ENCODE measurements around the gene BAZ1A. TPM values are rescaled to one million over a fixed set of nuclear protein-coding genes. Genes with fewer than 3 reads are reported as not detected.
A peak's percentile ranks its signal among the peaks of the same experiment; 100 is the strongest.

BAZ1A gene
- total and polyA plus RNA-seq, 9 of the 15 experiments (the other 6 are each of a cell fraction or from before 2014, with no cell fraction given): 22.0 to 71.2 (median 39.1) TPM

DNA sequence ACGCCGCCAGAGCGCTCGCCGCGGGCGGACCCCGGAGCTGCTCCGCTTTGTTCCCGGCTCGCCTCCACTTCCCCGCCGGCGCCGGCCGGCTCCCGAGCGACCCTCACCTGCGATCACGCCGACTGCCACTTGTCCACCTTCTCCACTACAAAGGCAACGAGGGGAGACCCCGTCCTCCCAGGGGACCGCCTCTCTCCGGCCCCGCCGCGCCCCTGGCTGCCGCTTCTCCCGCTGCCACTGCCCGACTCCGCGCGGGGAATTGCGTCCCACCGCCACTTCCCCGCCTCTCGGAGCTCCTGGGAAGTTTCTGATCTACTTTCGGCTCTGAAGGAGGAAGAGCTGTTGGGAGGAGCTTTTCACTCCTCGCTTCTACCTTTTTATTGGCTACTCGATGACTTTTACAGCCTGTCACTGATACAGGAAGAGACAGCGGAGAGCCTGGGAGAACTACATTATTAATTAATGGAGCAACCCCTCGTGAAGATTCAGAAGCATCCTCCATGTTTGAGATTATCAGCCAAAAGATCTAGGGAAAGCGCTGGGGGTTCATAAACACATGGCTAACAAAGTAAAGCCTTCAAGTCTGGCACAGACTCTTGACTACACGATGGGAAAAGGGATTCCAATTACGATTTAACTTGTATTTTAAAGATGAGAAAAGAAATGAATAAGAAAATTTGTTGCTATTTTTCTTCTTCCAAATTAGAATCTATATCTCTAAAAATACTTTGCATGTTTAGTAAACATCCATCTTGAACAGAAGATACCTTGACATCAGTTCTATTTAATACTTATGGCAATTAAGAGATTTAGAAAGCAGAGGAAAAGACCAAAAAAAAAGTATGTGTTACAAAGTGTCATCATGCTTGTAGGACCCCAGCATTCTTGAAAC, at the start of gene BAZ1A (continued):
- TF ChIP-seq, protein P1, sequence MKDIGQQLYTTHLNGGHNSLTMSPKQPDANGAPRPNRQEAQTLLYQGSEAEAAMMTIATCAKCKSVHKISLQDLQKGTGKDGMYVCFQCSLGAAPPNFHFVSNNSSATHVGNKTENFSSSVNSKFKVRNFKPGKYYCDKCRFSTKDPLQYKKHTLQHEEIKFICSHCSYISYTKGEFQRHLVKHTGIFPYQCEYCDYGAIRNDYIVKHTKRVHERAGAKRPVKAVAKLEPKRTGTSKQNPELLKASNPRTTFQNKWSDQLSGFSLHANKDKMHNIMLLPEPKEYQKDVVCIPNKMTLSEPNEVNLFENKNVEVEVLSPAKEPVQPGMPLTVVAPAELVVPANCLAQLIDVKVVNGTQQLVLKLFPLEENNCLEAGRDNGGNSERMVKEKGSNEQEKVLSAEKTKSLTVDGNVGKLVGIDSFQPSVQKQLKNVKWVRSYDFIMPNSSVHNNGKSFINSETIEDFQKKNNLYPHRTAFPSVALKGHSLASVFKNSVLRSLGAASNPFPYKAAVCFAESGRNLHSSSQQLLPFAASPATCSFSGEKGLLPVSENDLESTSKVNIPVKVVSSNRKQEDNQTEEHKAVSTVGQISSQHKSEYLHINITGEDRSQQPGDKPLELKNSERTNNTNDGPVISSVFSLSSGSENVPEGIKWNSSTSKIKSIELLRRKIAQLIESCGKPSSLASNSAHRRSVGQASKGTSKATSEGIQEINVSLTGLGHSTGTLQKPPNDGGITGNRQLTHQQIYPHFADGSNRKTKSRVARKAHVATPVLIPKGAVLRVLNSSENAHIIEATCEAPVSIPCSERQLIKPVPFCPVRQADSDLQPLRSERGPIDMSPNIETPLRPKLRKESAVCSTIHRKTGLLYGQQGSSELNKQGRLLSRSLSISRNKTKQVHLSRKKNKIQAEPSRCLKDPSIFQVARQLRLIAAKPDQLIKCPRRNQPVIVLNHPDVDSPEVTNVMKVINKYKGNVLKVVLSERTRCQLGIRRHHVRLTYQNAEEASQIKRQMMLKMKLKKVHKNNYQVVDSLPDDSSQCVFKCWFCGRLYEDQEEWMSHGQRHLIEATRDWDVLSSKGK (CRISPR knock-in tag; IDR thresholded peaks at IDR 0.05): no peak
- TF ChIP-seq CCNT2 (IDR thresholded peaks at IDR 0.05; ENCODE audit: borderline replicate concordance, extremely low read depth, insufficient read length, low read depth, low read length): peak; percentile 4
- no peak; the same call in 1 of the 2 replicates for TF ChIP-seq NFATC3 (IDR thresholded peaks at IDR 0.05)
- no peak for TF ChIP-seq ZNF143 (CRISPR knock-in tag; IDR thresholded peaks at IDR 0.05)
- no peak for TF ChIP-seq ZNF551 (CRISPR knock-in tag; IDR thresholded peaks at IDR 0.05)
- TF ChIP-seq NFE2L1 (tag; IDR thresholded peaks at IDR 0.05; ENCODE audit: borderline replicate concordance, low read depth): no peak
- TF ChIP-seq, protein P2, sequence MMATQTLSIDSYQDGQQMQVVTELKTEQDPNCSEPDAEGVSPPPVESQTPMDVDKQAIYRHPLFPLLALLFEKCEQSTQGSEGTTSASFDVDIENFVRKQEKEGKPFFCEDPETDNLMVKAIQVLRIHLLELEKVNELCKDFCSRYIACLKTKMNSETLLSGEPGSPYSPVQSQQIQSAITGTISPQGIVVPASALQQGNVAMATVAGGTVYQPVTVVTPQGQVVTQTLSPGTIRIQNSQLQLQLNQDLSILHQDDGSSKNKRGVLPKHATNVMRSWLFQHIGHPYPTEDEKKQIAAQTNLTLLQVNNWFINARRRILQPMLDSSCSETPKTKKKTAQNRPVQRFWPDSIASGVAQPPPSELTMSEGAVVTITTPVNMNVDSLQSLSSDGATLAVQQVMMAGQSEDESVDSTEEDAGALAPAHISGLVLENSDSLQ (IDR thresholded peaks at IDR 0.05): peak; percentile 84
- peak in 1 of 2 experiments; percentile 22; a peak in 1 of 4 replicates for TF ChIP-seq HDAC1 (IDR thresholded peaks at IDR 0.05)
- TF ChIP-seq ZNF282 (CRISPR knock-in tag; IDR thresholded peaks at IDR 0.05): no peak
- no peak for TF ChIP-seq ZNF165 (CRISPR knock-in tag; IDR thresholded peaks at IDR 0.05; ENCODE audit: borderline replicate concordance)
- no peak for TF ChIP-seq NBN (IDR thresholded peaks at IDR 0.05; ENCODE audit: low read depth)
- peak; percentile 62; the same call in 1 of the 2 replicates for TF ChIP-seq PHF8 (IDR thresholded peaks at IDR 0.05; ENCODE audit: borderline replicate concordance, low read length)
- peak; percentile 65; the same call in 1 of the 2 replicates for TF ChIP-seq NFRKB (IDR thresholded peaks at IDR 0.05; ENCODE audit: low read depth)
- TF ChIP-seq GTF2E2 (tag; IDR thresholded peaks at IDR 0.05): peak; percentile 79; the same call in 1 of the 2 replicates
- TF ChIP-seq POLR2H (tag; IDR thresholded peaks at IDR 0.05; ENCODE audit: low read depth): peak; percentile 81
- TF ChIP-seq, protein P3, sequence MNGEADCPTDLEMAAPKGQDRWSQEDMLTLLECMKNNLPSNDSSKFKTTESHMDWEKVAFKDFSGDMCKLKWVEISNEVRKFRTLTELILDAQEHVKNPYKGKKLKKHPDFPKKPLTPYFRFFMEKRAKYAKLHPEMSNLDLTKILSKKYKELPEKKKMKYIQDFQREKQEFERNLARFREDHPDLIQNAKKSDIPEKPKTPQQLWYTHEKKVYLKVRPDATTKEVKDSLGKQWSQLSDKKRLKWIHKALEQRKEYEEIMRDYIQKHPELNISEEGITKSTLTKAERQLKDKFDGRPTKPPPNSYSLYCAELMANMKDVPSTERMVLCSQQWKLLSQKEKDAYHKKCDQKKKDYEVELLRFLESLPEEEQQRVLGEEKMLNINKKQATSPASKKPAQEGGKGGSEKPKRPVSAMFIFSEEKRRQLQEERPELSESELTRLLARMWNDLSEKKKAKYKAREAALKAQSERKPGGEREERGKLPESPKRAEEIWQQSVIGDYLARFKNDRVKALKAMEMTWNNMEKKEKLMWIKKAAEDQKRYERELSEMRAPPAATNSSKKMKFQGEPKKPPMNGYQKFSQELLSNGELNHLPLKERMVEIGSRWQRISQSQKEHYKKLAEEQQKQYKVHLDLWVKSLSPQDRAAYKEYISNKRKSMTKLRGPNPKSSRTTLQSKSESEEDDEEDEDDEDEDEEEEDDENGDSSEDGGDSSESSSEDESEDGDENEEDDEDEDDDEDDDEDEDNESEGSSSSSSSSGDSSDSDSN (IDR thresholded peaks at IDR 0.05; ENCODE audit: borderline replicate concordance in 1 of 2, low read depth in 2 of 2, low read length in 2 of 2): peak in 1 of 2 experiments; percentile 88; a peak in 2 of 4 replicates
- peak; percentile 82 for TF ChIP-seq POLR2G (IDR thresholded peaks at IDR 0.05; ENCODE audit: low read depth, low read length)
- TF ChIP-seq CTBP1 (IDR thresholded peaks at IDR 0.05; ENCODE audit: borderline replicate concordance): peak; percentile 64; the same call in 1 of the 2 replicates
- TF ChIP-seq MYNN (IDR thresholded peaks at IDR 0.05): no peak
- no peak for TF ChIP-seq MYNN (CRISPR knock-in tag; IDR thresholded peaks at IDR 0.05)
- peak; percentile 81 for TF ChIP-seq RBFOX2 (IDR thresholded peaks at IDR 0.05; ENCODE audit: low read depth, low read length)
